GM19240 (cell line): ENCODE results near the gene ARID5A.

Experiments used
- DNase-seq: peaks from one replicate; pipeline ENCODE4 v3.0.0; 2011; ENCODE audit warnings: low spot score; ENCODE audit not compliant: insufficient read length

ARID5A gene

DNA sequence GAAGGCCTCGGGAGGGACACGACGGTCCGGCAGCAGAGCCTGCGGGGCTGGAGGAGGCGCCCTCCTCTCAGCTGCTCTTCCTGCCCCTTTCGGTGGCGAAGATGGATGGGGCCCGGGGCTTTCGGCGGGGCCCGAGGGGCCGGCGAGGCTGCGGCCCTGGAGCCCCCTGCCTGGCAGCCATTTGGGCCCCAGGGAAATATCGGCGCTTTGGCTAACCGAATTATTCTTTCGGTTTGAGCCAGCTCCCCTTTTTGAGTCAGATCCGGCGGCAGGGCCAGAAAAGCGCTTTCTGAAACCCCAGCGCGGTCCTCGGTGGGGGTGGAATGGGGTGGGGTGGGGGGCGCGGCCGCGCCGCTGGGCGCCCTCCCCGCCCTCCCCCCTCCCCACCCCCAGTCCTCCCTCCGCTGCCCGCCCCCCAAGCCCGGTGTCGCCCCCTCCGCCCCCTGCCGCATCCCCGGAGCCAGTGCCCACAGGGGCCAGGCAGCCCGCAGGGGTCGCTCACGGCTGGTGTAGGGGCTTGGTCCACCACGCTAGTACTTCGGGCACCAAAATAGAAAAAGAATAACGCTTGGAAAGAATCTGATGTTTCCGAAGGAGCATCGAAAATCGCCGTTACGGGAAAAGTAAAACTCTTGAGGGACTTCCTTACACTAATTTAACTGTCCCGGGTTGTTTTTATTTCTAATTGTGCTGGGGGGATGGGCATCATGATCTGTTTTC is 9.1 kb upstream of the ARID5A start:
- DNase-seq = no peak

DNA sequence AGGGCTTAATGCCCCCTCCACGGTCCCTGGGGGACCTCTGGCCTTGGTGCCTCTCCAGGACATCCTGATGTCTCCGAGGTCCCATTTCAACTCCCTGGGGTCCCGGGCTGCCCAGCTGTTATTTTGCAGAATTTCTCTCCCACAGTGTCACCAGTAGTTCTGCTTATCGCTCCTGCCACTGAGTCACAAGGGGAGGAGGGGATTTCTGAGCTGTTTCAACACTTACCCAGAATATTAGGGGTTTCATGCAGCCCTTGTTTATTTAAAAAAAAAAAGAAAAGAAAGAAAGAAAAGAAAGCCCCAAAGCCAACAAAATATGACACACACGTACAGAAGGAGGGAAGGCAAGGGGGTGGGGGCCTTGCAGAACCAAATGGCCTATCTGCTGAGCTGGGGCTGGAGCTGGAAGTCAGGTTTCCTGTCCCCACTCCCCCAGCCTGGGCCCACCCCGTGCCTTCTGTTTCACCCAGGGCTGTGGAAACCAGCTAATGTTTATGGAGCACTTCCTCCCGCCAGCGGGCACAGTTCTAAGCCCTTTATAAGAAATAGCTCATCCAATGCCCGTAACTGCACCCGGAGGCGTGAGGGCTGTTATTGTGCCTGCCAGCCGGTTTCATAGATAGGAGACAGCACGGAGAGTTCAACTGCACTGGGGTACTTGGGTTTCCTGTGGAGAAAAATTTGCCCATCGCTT is 8.4 kb upstream of the ARID5A start:
- DNase-seq = no peak

DNA sequence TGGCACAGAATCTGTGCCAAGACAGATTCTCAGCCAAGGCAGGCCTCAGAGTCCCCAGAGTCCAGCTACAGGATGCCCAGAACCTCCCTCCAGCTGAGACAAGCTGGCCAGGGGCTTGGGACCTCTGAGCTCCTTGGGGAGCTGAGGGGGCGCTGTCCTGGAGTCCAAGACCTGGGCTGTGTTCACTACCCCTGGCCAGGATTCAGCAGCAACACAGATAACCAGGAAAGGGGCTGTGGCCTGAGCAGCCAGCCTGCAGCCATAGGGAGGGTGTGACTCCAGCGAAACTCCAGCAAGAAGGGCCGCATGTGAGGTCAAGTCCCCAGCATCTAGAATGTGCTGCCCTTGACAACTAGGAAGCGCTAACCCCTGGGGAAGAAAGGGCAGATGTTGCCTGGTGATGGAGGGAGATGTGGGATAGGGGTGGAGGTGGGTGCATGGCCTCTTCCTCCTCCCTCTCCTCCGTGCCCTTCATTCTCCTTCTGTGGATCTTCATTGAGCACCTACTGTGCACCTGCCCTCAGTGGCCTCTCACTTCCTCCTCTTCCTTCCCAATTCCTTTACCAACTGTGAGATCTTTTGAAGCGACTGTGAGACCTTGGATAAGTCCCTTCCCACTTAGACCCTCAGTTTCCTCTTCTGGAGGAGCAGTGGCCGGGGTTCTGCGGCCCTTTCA is 7.7 kb upstream of the ARID5A start:
- DNase-seq = no peak

DNA sequence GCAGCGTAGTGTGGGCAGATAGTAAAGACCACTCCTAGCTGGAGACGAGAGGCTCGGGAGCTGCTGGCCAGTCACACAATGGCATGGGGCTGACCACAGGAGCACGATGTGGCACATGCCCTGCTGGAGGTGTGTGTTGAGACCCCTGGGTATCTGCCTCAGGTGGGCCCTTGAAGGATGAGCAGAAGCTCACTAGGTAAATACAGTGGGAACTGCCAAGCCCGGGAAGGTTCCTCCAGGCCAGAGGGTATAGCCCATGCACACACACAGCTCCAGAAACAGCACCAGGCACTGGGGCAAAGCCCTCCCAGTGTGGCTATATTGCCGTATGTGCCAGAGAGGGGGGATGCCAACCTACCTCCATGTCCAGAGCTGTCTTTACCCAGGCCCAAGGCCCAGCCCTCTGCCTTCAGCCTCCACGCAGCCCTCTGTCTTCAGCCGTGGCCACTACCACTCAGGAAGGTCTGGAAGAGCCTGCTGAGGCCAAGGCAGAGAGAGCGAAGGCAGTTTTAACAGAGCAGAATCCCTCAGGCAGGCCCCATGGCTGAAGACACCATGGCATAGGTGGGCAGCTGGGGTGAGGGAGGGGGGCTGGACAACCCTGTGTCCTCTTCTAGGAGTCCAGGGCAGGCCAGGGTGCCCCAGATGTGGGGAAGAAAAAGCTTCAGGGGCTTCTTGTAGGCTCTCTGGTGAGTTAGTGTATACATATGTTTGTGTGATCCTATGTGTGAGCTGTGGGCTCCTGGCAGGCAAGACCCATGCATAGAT is 7.0 kb upstream of the ARID5A start:
- no peak for DNase-seq

DNA sequence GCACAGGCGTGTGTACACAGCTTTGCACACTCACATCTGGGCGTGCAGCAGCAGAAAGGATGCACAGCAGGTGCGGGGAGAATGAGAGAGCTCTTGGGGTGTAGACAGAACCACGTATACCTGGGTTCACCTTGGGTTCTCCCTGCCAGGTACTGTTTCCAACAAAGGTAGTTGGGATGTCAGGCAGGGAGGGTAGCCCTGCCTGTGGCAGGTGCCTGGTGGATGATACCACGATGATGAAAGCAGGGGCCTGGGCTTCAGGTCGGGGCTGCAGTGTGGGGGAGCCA is 6.5 kb upstream of the ARID5A start:
- no peak for DNase-seq

DNA sequence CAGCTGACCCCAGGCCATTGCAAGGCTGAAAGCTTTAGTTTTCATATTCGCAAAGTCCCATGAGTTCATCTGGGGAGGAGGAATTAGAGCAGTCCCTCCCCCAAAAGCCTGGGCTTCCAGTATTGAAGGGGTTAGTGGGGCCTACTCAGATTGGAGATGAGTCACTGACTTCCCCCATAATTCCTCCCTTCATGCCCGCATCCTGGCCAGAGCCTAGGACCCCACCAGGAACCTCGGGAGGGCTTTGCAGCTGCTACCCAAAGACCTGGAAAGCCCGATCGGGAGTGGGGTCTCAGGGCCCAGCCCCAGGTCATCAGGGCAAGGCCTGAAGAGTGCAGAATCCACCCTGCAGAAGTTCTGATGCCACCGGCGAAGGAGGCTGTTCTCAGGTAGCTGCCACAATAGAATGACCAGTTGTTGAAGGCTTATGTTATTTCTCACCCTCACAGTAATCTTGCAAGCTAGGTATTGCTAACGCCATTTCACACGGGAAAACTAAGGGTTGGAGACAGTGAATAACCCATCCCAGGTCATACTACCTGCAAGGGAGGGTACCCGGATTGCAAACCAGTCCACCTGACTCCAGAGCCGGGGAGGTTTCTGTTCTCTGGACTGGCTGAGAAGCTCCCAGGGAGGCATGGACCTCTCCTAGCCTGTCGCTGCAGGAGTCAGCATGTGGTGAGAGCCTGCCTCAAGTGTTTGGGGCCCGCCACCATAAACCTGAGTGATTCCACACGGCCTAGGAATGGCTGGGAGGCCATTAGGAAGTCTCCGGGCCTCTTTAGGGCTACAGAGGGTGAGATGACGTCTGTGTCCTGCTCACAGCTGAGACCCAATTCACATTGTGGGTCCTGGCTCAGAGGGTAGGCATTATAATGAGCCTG is 5.8 kb upstream of the ARID5A start:
- DNase-seq = no peak

DNA sequence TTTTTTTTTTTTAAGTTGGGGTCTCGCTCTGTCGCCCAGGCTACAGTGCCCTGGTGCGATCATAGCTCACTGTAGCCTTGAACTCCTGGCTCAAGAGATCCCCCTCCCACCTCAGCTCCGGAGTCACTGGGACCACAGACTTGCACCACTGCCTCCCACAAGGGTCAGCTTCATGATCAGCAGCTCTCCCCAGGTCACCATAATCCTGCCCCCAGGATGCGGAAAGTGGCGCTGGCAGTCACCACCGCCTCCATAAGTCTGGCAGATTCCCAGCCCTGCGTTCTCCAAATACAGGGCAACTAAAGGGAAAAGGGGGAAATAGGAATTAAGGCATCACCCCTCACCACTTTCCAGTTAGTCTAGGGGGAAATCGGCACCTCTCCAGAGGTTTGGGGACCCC is 5.2 kb upstream of the ARID5A start:
- no peak for DNase-seq

DNA sequence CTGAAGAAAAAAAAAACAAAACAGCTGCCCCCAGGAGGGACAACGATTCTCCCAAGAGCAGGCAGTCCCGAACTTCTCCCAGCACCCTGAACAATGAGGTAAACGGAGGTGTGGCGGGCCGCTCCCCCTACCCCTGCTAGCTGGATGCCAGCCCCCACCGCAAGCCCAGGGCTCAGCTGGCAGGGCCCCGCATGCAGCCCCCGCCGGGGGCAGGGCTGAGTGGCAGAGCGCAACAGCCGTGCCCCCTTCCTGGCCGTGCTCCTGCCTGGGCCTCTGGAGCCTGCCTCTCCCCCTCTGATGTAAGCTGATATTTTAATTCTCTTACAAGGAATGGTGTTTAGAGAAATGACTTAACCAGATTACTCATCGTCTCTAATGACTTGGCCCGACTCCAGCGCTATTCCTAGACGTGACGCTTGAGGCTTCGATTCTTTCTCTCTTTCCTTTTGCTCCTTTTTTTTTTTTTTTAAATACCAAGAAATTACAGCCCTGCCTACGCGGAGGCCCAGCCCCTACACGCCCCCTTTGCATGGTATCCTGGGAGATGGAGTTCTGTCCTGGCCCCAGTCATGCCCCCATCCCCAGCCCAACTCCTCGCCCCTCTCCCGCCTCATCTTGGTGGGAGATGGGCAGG is 4.6 kb upstream of the ARID5A start:
- DNase-seq = no peak

DNA sequence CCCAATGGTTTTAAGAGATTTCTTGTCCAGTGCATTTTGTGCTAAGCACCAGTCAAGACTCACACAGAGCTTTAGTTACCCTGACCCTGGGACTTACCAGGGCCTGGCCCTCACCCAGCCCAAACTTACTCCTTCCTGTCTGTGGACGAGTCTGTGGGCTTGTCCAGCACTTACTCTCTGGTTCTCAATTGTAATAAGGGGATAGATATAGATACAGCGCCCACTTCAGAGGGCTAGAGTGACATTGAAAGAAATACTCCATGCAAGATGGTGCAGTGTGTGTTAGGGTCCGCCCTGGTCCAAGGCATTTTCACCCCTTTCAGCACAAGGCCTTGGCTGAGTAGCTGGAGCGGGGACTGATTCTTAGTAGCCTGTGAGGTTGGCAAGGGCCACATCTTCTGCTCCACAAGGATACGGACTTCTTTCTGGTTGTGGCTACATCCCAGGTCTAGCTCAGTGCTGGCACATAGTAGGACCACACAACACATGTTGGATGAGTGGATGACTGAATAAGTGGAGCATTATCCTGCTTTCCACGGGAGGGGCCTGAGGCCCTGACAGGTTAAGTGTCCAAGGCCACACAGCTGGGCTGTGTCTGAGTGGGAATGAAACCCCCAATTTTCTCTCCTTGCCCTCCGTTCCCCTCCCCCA is 3.8 kb upstream of the ARID5A start:
- no peak for DNase-seq

DNA sequence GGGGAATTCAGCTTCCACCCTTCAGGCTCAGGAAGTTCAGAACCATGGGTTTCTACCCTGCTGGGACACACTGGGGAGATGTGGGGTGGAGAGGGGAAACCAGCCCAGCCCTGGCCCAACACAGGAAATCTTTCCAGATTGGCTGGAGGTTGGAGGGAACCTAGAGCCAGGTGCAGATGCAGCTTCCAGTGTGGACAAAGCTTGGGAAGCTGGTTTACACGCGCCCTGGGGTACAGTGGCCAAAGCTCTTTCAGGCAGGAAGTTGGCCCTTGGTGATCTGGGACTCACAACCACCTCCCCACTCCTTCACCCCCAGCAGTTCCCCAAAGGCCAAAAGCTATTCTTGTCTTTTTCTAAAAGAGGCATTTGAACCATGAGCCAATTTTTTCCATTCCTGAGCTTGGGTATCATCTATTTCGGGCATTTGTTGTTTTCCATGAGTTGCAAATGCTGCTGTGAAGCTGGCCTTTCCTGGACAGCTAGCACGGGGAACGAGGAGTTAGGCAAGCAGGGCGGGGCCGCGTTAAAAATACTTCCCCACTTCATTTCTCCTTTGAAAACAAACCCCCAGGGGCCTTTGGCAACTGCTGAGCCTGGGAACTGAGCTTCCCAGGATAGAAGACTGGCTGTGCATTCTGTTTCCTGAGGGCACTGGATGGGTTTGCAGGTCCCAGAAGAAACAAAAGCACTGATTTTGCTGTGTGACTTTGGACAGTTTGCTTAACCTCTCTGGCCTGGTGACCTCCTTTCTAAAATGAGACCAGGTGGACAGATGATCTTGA is 3.1 kb upstream of the ARID5A start:
- DNase-seq = no peak

DNA sequence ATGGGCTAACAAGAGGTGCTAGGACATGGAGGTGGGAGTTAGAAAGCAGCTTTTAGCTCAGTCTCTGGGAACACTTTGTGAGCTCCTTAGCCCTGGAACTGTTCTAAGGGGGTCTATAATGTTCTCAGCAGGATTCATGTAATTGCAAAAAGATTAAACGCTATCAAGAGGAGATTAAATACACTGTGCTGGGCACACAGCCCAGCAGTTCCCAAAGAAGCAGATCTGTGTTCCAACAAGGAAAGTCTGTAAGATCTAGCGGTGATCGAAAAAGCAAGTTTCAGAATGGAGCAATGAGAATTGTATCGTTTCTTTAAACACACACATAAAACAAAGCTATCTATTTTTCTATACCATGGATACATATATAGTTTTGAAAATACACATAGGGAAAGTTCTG is 2.4 kb upstream of the ARID5A start:
- DNase-seq = no peak

DNA sequence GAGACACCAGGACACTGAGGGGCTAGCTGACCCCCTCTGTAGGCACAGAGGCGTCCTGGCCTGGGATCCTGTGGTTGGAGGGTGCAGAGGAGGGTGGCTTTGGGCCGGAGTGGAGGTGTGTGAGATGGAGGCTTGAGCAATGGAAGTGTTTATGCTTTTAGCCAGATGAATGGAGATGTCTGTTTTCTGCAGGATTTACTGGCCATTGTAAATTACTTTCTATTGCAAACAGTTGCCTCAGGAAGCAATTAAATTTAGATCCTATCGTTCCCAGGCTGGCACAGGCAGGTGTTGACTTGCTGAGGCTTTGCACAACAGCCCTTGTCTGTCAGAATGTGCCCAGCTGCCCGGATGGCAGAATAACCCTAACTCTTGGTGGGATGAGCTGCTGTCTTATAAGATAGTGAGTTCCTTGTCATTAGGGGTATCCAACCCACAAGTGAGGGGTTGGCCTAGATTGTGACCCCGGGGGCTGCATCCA is 1.8 kb upstream of the ARID5A start:
- DNase-seq = no peak

DNA sequence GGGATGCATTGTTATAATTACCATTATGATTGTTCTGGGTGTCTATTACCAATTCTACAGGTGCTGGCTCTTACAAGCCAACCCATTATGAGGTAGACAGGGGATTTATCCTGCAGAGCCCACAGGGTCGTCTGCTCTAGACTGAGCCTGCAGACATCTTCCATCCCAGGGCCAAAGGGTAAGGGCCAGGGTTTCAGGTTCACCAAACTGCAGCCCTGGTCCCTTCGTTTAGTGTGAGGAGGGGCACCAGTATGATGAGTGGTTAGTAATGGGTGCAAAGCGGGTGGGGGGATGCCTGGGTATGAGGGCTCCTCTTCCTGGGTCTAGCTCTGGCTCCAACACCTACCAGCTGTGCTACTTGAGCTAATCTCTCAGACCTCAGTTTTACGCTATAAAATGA is 1.2 kb upstream of the ARID5A start:
- DNase-seq = no peak

DNA sequence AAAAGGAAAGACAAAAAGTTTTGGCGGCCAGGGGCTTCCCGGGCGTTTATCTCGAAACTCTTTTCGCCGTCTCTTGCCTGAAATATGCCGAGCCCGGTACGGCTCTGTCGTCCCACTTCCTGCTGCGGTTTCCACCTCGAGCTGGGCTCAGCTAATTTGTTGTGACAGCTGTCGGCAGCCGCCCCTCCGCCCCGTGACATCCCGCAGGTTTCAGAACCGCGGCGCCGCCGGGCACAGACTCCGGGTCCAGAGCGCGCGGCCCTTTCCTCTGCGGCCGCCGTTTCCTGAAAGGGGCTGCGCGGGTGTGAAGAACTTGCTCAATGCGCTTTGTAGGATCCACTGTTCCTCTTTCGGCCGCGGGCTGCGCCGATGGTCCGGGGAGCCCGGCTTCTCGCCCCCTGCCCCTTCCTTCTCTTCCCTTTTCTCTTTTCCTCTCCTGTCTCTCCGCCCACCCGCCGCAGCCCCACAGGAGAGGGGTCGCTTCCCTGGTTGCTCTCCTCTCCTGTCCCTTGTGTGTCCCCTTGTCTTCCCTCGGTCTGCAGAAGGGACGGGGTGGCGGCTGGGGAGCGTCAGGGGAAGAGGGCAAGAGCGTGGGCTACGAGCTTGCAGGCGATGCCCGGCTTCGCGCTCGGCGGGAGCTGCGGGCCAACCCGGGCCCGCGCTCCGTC is 648 bp downstream of the ARID5A start:
- no peak for DNase-seq

DNA sequence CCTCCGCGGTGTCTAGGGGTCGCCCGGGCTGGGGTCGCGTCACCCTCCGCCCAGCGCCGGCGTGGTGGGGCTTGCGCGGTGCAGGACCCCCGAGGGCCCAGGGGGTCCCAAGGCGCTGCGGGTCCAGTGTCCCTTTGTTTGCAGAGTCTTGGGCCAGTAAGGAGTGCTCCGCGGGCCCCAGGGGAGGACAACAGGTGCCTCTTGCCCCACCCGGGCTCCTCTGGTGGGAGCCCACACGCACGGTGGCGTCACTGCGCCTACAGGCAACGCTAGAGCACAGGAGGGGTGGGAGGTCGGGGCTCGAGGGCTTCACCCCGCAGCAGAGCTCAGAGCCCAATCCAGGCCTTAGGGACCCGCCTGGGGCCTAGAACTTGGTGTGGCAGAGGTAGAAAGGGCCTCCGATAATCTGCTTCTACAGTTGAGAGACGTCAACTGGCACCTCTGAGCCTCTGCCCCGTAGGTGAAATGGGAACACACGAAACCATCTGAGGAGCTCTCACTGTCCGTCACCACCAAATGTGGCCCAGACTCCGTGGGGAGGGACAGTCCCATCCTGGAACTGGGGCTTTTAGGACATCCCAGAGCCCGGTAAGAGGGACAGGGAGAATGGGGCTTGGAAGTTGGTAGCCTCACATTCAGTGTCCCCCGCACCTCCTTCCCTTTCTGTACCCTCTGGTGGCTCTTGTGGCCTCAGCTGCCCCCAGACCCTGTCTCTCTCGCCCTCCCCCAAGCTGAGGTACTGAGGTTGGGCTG is 1.4 kb downstream of the ARID5A start:
- no peak for DNase-seq

DNA sequence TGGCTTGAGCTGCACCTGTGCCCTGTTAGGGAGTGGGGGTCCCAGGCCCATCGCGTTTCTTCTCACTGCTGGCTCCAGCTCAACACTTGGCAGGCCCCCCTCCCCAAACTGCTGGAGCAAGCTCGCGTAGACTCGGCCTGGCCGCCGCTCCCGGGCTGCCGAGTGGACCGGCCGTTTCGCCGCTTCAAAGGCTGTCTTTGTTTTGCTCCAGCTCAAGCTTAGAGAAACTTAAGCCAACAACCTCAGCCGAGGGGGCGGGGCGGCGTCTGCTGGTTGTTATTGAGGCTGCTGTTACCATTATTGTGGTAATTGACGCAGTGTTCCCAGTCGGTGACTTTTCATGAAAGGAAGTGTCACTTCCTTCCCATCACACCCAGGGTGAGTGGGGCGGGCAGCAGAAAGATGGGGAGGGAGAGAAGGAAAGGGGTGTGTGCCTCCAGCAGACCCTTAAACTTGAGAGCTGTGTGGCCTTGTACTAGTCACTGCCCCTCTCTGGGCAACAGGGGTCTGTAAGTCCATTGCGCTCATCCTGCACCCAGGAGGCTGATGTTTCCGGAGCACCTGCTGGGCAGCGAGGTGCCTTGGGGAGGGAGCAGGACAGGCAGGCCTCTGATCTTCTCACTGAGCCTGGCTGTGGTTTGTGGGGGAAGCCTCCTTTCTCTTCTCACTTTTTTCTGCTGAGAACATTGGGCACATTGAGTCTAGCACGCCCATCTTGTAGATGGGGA is 2.1 kb downstream of the ARID5A start:
- DNase-seq = no peak

DNA sequence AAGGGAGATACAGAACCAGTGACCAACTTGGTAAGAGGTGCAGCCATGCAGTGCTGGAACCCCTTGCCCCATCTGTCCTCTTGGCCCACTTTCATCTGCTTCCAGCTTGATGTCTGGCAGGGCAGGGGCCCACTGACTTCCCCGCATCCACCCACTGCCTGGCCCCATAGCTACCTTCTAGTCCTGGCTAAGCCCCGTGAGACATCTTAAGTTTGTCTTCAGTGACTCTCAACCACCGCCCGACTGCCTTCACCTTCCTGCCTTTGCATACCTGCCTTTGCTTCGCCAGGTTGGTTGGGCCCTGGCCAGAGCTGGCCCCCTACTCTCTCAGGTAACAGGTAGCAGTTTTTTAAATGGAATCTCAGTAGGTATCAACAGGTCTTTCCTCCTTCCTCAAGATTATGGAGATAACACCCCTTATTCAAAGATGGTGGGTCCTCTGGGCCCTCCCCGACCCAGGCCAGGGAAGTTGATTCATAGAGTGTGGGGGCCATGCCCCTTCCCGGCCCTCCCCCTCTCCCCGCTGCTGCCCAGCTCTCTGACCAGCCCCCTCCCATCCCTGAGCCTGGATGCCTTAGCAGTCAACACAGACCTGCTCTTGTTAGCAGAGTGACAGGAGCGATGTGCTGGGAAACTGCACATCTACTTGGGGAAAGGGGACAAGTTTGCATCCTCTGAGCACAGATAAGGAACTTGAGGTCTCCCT is 2.8 kb downstream of the ARID5A start:
- DNase-seq = no peak
